KOPT-K1 (cell line): ENCODE measurements around the gene ETS2.
"Not testable (repeated sequence)": the region's sequence is repeated elsewhere in the genome, so short reads cannot be mapped to it uniquely, and the experiment has no call there.

Source experiments
- H3K27ac ChIP-seq: fragments of 200-600 bp; sonication (generic); 2 replicates; pipeline ENCODE4 v1.5.1; 2016; ENCODE audit warnings: antibody characterized with exemption, mild to moderate bottlenecking, low read depth, low read length; ENCODE audit not compliant: poor library complexity, severe bottlenecking
- H3K36me3 ChIP-seq: fragments of 200-600 bp; sonication (generic); 2 replicates; pipeline ENCODE4 v1.5.1; 2017; ENCODE audit warnings: antibody characterized with exemption, mild to moderate bottlenecking, low read length, moderate library complexity; ENCODE audit not compliant: insufficient read depth
- H3K9me3 ChIP-seq: fragments of 200-600 bp; sonication (generic); 2 replicates; pipeline ENCODE4 v1.5.1; 2017; ENCODE audit warnings: antibody characterized with exemption, low read length, mild to moderate bottlenecking; ENCODE audit not compliant: insufficient read depth, poor library complexity, severe bottlenecking

Gene ETS2

GRCh38 chr21:38828111-38828510 is 22.4 kb downstream of the ETS2 start:
- peaks cover 24% of the 10 kb centered on the region for H3K9me3 ChIP-seq
- peaks cover 33% of the 10 kb centered on the region for H3K36me3 ChIP-seq
- H3K27ac ChIP-seq, result not testable (repeated sequence)

GRCh38 chr21:38830671-38831525 is 25.2 kb downstream of the ETS2 start:
- Histone ChIP-seq H3K27ac (peak overlapping the region; percentile 50), H3K9me3 (peaks cover 22% of the 10 kb centered on the region), H3K36me3 (peaks cover 6% of the 10 kb centered on the region; the same call in 1 of the 2 replicates)

- Histone ChIP-seq H3K9me3 (peaks cover 13% of the 10 kb centered on the region), H3K27ac (peak overlapping the region; percentile 50), H3K36me3 (no peaks in the 10 kb centered on the region)
These were observed 26.1 kb downstream of the ETS2 start for GRCh38 chr21:38831526-38832467.

GRCh38 chr21:38832664-38833063 is 26.9 kb downstream of the ETS2 start:
- Histone ChIP-seq H3K36me3 (no peaks in the 10 kb centered on the region), H3K9me3 (peaks cover 4% of the 10 kb centered on the region), H3K27ac (no peak overlapping the region)

GRCh38 chr21:38833117-38833516 is 27.4 kb downstream of the ETS2 start:
- Histone ChIP-seq H3K9me3 (no peaks in the 10 kb centered on the region), H3K27ac (no peak overlapping the region), H3K36me3 (no peaks in the 10 kb centered on the region)

- H3K36me3 ChIP-seq, result no peaks in the 10 kb centered on the region
- H3K27ac ChIP-seq, result no peak overlapping the region
- no peaks in the 10 kb centered on the region for H3K9me3 ChIP-seq
These were observed 29.0 kb downstream of the ETS2 start for GRCh38 chr21:38834725-38835124.

GRCh38 chr21:38837806-38838461 is 32.2 kb downstream of the ETS2 start:
- no peaks in the 10 kb centered on the region for H3K36me3 ChIP-seq
- no peak overlapping the region for H3K27ac ChIP-seq
- H3K9me3 ChIP-seq, result no peaks in the 10 kb centered on the region

- Histone ChIP-seq H3K9me3 (no peaks in the 10 kb centered on the region), H3K36me3 (no peaks in the 10 kb centered on the region), H3K27ac (no peak overlapping the region)
These were observed 33.0 kb downstream of the ETS2 start for GRCh38 chr21:38838598-38839327.

- no peaks in the 10 kb centered on the region for H3K36me3 ChIP-seq
- H3K27ac ChIP-seq, result no peak overlapping the region
- H3K9me3 ChIP-seq, result peaks cover 4% of the 10 kb centered on the region
These were observed 33.9 kb downstream of the ETS2 start for GRCh38 chr21:38839328-38840286.

- H3K9me3 ChIP-seq, result peaks cover 14% of the 10 kb centered on the region
- H3K36me3 ChIP-seq, result no peaks in the 10 kb centered on the region
- H3K27ac ChIP-seq, result no peak overlapping the region
These were observed 34.9 kb downstream of the ETS2 start for GRCh38 chr21:38840456-38841300.

- peaks cover 14% of the 10 kb centered on the region for H3K9me3 ChIP-seq
- no peaks in the 10 kb centered on the region for H3K36me3 ChIP-seq
- H3K27ac ChIP-seq, result no peak overlapping the region
These were observed 35.7 kb downstream of the ETS2 start for GRCh38 chr21:38841472-38841871.

GRCh38 chr21:38842079-38842478 is 36.4 kb downstream of the ETS2 start:
- Histone ChIP-seq H3K36me3 (no peaks in the 10 kb centered on the region), H3K27ac (no peak overlapping the region), H3K9me3 (peaks cover 14% of the 10 kb centered on the region)

GRCh38 chr21:38843379-38843778 is 37.6 kb downstream of the ETS2 start:
- peaks cover 14% of the 10 kb centered on the region for H3K9me3 ChIP-seq
- no peak overlapping the region for H3K27ac ChIP-seq
- H3K36me3 ChIP-seq, result no peaks in the 10 kb centered on the region
